ENCODE measurements around the gene NRCAM.

- TF ChIP-seq CTCF (IDR thresholded peaks at IDR 0.05) (no peak), EZH2 (IDR thresholded peaks at IDR 0.05; ENCODE audit: borderline replicate concordance, insufficient read depth, low read depth, low read length, poor library complexity, severe bottlenecking) (no peak)
Measured at GRCh38 chr7:108395426-108395825, 60.8 kb downstream of the NRCAM start.

Measured in B cell (primary cell).